ENCODE data around the gene CTSA.

CTSA gene

GRCh38 chr20:45934046-45934585, 43.0 kb downstream of the CTSA start:
- Mint-ChIP-seq H3K27me3 (no peaks in the 10 kb centered on the region), H3K4me3 (peak overlapping the region; percentile 99), H3K27ac (peak overlapping the region; percentile 99 to 100), H3K9me3 (no peaks in the 10 kb centered on the region), H3K4me1 (peaks cover 36% of the 10 kb centered on the region)
- no peak for DNase-seq
- ATAC-seq: peak; percentile 33

GRCh38 chr20:45934586-45935415, 43.7 kb downstream of the CTSA start, which contains the start of gene PCIF1:
TSS of gene PCIF1 (plus strand) at chr20:45934683. CDS start at chr20:45939000, 4,317 bp downstream.
- no peaks in the 10 kb centered on the region for H3K9me3 Mint-ChIP-seq

GRCh38 chr20:45935416-45936046, 44.4 kb downstream of the CTSA start:
- peaks cover 36% of the 10 kb centered on the region for H3K4me1 Mint-ChIP-seq
- DNase-seq (no peak), ATAC-seq (no peak)
- H3K4me3 Mint-ChIP-seq: peak overlapping the region; percentile 87
- no peaks in the 10 kb centered on the region for H3K9me3 Mint-ChIP-seq
- no peaks in the 10 kb centered on the region for H3K27me3 Mint-ChIP-seq
- peak overlapping the region; percentile 98 to 99 for H3K27ac Mint-ChIP-seq

More at GRCh38 chr20:45934586-45935415, 43.7 kb downstream of the CTSA start, which contains the start of gene PCIF1:
- peak within 1 kb of the TSS; percentile 99 to 100 for H3K27ac Mint-ChIP-seq
- H3K27me3 Mint-ChIP-seq: no peaks in the 10 kb centered on the region
- DNase-seq (peak; percentile 97 to 99), ATAC-seq (peak; percentile 87)
- peaks cover 36% of the 10 kb centered on the region for H3K4me1 Mint-ChIP-seq
- H3K4me3 Mint-ChIP-seq: peak within 1 kb of the TSS; percentile 99

- H3K27ac Mint-ChIP-seq: peak overlapping the region; percentile 27 to 79
- no peaks in the 10 kb centered on the region for H3K27me3 Mint-ChIP-seq
- H3K9me3 Mint-ChIP-seq: no peaks in the 10 kb centered on the region
- DNase-seq (no peak), ATAC-seq (no peak)
- no peak overlapping the region for H3K4me3 Mint-ChIP-seq
- H3K4me1 Mint-ChIP-seq: peaks cover 34% of the 10 kb centered on the region
Observed at GRCh38 chr20:45937765-45938164, 46.6 kb downstream of the CTSA start.

DNA sequence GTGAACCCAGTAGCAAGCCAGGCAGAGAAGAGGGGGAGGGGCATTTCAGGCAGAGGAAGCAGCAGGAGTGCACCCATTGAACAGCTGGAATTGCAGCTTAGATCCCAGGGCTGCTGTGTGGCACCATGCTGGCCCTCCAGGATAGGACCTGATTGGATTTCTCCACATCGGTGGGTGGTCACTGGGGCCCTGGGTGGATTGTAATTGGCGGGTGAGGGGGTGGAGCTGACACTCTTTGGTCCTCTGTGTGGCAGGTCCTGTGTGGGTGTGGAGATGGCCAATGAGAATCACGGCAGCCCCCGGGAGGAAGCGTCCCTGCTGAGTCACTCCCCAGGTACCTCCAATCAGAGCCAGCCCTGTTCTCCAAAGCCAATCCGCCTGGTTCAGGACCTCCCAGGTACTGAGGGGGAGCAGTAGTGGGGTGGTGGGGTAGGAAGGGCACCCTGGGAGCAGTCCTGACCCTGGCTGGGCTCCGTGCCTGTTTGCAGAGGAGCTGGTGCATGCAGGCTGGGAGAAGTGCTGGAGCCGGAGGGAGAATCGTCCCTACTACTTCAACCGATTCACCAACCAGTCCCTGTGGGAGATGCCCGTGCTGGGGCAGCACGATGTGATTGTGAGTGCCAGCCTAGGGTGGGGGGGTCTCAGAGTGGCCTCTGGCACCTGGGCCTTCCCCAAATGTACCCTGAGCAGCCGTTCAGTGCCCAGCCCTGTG, 47.7 kb downstream of the CTSA start:
- Mint-ChIP-seq H3K9me3 (no peaks in the 10 kb centered on the region), H3K27ac (peak overlapping the region; percentile 46 to 64), H3K4me1 (peaks cover 30% of the 10 kb centered on the region), H3K27me3 (no peaks in the 10 kb centered on the region), H3K4me3 (no peak overlapping the region)
- ATAC-seq: no peak
- DNase-seq: no peak

- Mint-ChIP-seq H3K27me3 (no peaks in the 10 kb centered on the region), H3K4me3 (no peak overlapping the region), H3K4me1 (peaks cover 35% of the 10 kb centered on the region), H3K27ac (peak overlapping the region in 1 of 2 donors; percentile 34), H3K9me3 (no peaks in the 10 kb centered on the region)
- no peak for DNase-seq
- no peak for ATAC-seq
Observed at GRCh38 chr20:45940053-45940452, 48.9 kb downstream of the CTSA start.

GRCh38 chr20:45940469-45940868, 49.3 kb downstream of the CTSA start:
- no peak overlapping the region for H3K4me3 Mint-ChIP-seq
- H3K4me1 Mint-ChIP-seq: peaks cover 34% of the 10 kb centered on the region
- no peaks in the 10 kb centered on the region for H3K27me3 Mint-ChIP-seq
- H3K9me3 Mint-ChIP-seq: no peaks in the 10 kb centered on the region
- no peak for ATAC-seq
- no peak for DNase-seq
- peak overlapping the region in 1 of 2 donors; percentile 34 for H3K27ac Mint-ChIP-seq

GRCh38 chr20:45943613-45944012, 52.5 kb downstream of the CTSA start:
- Mint-ChIP-seq H3K4me3 (no peak overlapping the region), H3K27ac (peak overlapping the region in 1 of 2 donors; percentile 31), H3K4me1 (peaks cover 22% of the 10 kb centered on the region), H3K27me3 (no peaks in the 10 kb centered on the region), H3K9me3 (no peaks in the 10 kb centered on the region)
- DNase-seq (no peak), ATAC-seq (no peak)

- Mint-ChIP-seq H3K9me3 (no peaks in the 10 kb centered on the region), H3K4me3 (no peak overlapping the region), H3K4me1 (peaks cover 20% of the 10 kb centered on the region), H3K27ac (peak overlapping the region; percentile 31 to 40), H3K27me3 (no peaks in the 10 kb centered on the region)
- no peak for DNase-seq
- no peak for ATAC-seq
Observed at GRCh38 chr20:45944151-45944964, 53.2 kb downstream of the CTSA start.

GRCh38 chr20:45944965-45945677, 54.0 kb downstream of the CTSA start:
- ATAC-seq (no peak), DNase-seq (no peak)
- H3K27ac Mint-ChIP-seq: peak overlapping the region; percentile 7 to 57
- H3K9me3 Mint-ChIP-seq: no peaks in the 10 kb centered on the region
- no peaks in the 10 kb centered on the region for H3K27me3 Mint-ChIP-seq
- H3K4me3 Mint-ChIP-seq: no peak overlapping the region
- peaks cover 20% of the 10 kb centered on the region for H3K4me1 Mint-ChIP-seq

DNA sequence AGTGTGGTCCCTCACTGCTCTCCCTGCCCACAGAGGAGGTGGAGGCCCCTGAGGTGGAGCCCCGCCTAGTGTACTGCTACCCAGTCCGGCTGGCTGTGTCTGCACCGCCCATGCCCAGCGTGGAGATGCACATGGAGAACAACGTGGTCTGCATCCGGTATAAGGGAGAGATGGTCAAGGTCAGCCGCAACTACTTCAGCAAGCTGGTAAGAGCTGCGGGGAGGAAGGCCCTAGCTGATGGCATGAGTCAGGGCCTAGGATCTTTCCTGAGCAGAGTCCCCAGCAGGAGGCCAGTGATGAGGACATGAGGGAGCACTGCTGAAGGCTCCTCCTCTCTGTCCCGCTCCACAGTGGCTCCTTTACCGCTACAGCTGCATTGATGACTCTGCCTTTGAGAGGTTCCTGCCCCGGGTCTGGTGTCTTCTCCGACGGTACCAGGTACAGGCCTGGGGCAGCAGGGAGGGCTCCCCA, 54.6 kb downstream of the CTSA start:
- Mint-ChIP-seq H3K4me1 (peaks cover 20% of the 10 kb centered on the region), H3K27ac (no peak overlapping the region), H3K4me3 (no peak overlapping the region), H3K27me3 (no peaks in the 10 kb centered on the region), H3K9me3 (no peaks in the 10 kb centered on the region)
- ATAC-seq (no peak), DNase-seq (no peak)

DNA sequence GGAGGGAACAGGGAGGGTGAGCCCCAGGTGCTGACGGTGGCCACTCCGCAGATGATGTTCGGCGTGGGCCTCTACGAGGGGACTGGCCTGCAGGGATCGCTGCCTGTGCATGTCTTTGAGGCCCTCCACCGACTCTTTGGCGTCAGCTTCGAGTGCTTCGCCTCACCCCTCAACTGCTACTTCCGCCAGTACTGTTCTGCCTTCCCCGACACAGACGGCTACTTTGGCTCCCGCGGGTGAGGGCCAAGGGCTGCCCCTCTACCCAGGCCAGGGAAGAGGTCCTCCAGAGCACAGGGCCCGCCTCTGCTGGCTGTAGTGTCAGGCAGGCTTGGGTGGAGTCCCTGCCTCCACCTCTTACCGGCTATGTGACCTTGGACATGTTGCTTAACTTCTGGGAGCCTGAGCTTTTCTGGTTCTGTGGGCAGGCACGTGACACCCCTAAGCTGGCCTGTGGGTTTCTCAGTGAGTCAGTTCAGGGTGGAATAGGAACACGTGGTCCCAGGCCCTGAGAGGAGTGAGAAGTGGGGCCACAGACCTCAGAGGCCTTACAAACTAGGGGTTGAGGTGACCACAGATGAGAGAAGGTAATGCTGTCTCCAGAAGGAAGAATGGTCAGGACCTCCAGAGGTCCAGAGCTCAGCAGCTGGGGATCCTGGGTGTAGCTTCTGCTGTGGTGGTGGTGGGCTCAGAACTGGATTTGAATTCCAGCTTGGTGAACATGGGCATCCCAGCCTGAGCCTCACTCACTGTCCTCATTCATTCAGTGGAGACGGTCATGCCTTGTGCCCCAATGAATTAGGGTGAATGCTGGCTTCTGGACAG, 55.2 kb downstream of the CTSA start:
- Mint-ChIP-seq H3K4me3 (no peak overlapping the region), H3K27me3 (no peaks in the 10 kb centered on the region), H3K27ac (peak overlapping the region; percentile 73 to 88), H3K9me3 (no peaks in the 10 kb centered on the region), H3K4me1 (peaks cover 20% of the 10 kb centered on the region)
- ATAC-seq: peak; percentile 58
- DNase-seq: no peak

DNA sequence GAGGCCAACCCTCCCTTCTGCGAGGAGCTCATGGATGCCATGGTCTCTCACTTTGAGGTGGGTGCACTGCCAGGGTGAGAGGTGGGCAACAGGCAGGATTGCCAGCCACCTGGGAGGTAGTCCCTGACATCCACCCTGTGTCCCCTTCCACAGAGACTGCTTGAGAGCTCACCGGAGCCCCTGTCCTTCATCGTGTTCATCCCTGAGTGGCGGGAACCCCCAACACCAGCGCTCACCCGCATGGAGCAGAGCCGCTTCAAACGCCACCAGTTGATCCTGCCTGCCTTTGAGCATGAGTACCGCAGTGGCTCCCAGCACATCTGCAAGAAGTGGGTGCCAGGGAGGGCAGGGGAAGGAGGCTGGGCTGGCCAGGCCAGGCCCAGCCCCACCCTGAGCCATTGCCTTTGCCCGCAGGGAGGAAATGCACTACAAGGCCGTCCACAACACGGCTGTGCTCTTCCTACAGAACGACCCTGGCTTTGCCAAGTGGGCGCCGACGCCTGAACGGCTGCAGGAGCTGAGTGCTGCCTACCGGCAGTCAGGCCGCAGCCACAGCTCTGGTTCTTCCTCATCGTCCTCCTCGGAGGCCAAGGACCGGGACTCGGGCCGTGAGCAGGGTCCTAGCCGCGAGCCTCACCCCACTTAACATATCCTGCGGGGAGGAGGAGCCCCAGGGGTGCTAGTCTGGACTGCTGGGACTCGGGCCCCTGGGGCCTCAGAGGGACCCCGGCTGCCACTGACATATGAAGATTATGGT, 56.2 kb downstream of the CTSA start:
- Mint-ChIP-seq H3K4me3 (no peak overlapping the region), H3K4me1 (peaks cover 24% of the 10 kb centered on the region), H3K27ac (peak overlapping the region in 1 of 2 donors; percentile 89), H3K9me3 (no peaks in the 10 kb centered on the region), H3K27me3 (no peaks in the 10 kb centered on the region)
- DNase-seq (no peak), ATAC-seq (no peak)

All from stimulated activated naive CD8-positive, alpha-beta T cell treated with anti-CD3 and anti-CD28 coated beads, Interleukin-15, amount 100 ng/mL, for 72 hours (primary cell).